Measurements from ENCODE around the gene ZNF212.

The ZNF212 gene

DNA sequence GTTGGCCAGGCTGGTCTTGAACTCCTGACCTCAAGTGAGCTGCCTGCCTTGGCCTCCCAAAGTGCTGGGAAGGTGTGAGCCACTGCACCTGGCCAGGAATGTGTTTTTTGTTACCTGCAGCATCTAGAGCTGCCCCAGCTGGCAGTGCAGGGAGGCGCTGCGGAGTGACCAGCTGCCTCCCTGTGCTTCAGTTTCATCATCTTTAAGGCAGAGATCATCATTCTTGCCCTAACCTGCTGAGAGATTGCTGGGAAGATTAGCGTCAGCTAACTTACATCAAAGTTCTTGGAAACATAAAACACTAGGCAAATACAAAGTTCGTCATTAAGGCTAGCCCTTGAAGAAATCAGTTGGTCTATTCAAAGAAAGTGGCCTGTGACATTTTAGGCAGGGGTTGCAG, 41.8 kb upstream of the ZNF212 start:
- TF ChIP-seq, protein P1, sequence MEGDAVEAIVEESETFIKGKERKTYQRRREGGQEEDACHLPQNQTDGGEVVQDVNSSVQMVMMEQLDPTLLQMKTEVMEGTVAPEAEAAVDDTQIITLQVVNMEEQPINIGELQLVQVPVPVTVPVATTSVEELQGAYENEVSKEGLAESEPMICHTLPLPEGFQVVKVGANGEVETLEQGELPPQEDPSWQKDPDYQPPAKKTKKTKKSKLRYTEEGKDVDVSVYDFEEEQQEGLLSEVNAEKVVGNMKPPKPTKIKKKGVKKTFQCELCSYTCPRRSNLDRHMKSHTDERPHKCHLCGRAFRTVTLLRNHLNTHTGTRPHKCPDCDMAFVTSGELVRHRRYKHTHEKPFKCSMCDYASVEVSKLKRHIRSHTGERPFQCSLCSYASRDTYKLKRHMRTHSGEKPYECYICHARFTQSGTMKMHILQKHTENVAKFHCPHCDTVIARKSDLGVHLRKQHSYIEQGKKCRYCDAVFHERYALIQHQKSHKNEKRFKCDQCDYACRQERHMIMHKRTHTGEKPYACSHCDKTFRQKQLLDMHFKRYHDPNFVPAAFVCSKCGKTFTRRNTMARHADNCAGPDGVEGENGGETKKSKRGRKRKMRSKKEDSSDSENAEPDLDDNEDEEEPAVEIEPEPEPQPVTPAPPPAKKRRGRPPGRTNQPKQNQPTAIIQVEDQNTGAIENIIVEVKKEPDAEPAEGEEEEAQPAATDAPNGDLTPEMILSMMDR (IDR thresholded peaks at IDR 0.05; ENCODE audit: extremely low read depth, insufficient read depth, missing control alignments), result no peak
- in situ Hi-C loops (cut with MboI; ENCODE audit: low pct_unique_long_range_greater_than_20kb, low sequenced_read_pairs, unreplicated experiment), result no loop called here

DNA sequence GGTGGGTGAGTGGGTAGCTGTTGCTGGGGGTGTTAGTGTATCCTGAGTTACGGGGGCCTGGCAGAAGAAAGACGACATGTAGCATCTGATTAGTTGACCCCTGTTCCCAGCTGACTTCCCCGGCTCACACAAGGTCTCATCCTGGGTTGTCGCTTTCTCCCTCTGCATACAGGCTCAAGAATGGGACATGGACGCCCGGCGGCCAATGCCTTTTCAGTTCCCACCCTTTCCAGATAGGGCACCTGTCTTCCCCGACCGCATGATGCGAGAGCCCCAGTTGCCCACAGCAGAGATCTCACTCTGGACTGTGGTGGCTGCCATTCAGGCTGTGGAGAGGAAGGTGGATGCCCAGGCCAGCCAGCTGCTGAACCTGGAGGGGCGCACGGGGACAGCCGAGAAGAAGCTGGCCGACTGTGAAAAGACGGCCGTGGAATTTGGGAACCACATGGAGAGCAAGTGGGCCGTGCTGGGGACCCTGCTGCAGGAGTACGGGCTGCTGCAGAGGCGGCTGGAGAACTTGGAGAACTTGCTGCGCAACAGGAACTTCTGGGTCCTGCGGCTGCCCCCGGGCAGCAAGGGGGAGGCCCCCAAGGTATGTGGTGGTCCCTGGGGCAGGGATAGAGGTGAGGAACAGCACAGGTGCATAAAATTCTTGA, 41.2 kb upstream of the ZNF212 start:
- TF ChIP-seq, protein P1 (IDR thresholded peaks at IDR 0.05; ENCODE audit: extremely low read depth, insufficient read depth, missing control alignments), result no peak
- DNase-seq (ENCODE audit: low spot score), result no peak
- in situ Hi-C loops (cut with MboI; ENCODE audit: low pct_unique_long_range_greater_than_20kb, low sequenced_read_pairs, unreplicated experiment), result no loop called here

More for the DNA sequence above, 41.8 kb upstream of the ZNF212 start:
- no peak for DNase-seq (ENCODE audit: low spot score)

DNA sequence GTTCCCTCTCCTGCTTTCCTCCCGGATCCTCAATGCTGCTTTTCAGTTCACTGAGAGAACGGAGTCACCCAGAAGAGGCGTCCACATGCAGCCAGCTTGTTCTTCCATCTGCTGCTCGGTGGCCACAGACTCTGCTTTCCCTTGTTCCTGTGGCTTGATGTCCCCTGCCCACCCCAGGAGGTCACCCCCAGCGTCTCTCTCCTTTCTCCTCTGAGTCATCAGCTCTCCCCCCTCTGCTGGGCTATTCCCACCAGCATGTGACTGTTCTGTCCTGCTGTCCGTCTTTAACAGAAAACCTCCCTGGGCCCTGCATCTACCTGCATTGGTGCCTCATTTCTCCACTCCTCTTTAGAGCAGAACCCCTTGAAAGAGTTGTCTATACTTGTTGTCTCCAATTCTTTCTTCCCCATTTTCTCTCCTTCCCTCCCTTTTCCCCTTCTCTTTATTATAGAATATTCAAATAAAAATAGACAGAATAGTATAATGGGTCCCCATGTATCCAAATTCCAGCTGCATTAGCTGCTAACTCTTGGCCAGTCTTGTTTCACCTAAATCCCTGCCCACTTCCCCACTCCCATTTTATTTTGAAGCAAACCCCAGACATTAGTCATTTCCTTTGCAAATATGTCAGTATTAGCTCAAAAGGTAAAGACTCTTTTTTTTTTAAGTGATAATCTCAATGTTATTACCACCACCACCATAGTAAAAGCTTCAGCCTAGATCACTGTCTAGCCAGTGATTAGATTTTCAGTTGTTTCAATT, 40.0 kb upstream of the ZNF212 start:
- DNase-seq (ENCODE audit: low spot score), result no peak
- TF ChIP-seq, protein P1 (IDR thresholded peaks at IDR 0.05; ENCODE audit: extremely low read depth, insufficient read depth, missing control alignments), result no peak
- in situ Hi-C loops (cut with MboI; ENCODE audit: low pct_unique_long_range_greater_than_20kb, low sequenced_read_pairs, unreplicated experiment), result no loop called here

DNA sequence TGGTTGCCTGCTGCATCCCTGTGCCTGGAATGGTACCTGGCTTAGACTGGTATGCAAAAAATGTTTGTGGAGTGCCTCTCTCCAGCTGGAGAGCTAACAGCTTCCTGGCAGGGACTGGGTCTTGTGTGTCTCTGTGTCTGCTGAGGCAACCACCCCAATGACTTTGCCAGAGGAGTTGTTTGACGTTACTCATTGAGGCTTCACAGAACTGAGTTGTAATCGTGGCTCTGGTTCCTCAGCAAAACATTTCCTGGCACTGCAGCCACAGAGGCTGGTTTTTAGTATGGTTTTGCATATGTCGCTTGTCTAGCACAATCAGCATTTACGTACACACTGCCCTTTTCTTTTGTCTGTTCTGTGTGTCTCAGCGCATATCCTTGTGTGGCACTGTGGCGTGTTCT, 36.6 kb upstream of the ZNF212 start:
- no peak for DNase-seq (ENCODE audit: low spot score)
- TF ChIP-seq, protein P1 (IDR thresholded peaks at IDR 0.05; ENCODE audit: extremely low read depth, insufficient read depth, missing control alignments), result no peak
- in situ Hi-C loops (cut with MboI; ENCODE audit: low pct_unique_long_range_greater_than_20kb, low sequenced_read_pairs, unreplicated experiment), result no loop called here

DNA sequence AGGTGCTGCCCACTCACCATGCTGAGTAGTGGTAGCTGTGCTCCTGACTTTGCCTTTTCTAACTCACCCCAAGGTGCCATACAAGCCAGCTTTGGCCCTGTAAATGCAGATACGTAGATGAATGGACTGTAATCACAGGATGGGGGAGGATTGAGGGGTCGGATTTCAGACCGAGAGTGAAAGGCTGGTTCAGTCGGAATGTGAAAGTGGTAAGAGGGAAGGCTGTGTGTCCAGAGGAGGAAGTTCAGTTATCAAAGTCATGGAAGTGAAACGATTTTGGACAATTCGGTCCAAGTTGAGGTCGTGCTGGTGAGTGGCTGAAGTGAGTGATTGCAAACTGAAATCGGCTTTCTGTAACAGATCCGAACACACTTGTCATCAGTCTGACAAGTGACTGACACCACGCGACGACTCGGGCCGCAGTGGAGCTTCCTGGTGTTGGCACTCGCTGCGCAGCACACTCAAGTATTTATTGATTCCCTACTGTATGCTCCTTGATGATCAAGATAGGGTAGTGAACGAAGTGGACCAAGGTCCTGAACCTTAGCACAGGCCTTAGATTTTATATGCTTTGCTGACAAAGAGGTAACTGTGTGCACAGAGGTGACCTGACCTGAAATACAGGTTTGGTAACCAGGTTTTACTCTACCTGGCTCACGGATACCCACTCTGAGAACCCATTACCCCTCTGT, 33.6 kb upstream of the ZNF212 start:
- TF ChIP-seq, protein P1 (IDR thresholded peaks at IDR 0.05; ENCODE audit: extremely low read depth, insufficient read depth, missing control alignments), result no peak
- no peak for DNase-seq (ENCODE audit: low spot score)
- in situ Hi-C loops (cut with MboI; ENCODE audit: low pct_unique_long_range_greater_than_20kb, low sequenced_read_pairs, unreplicated experiment), result no loop called here

DNA sequence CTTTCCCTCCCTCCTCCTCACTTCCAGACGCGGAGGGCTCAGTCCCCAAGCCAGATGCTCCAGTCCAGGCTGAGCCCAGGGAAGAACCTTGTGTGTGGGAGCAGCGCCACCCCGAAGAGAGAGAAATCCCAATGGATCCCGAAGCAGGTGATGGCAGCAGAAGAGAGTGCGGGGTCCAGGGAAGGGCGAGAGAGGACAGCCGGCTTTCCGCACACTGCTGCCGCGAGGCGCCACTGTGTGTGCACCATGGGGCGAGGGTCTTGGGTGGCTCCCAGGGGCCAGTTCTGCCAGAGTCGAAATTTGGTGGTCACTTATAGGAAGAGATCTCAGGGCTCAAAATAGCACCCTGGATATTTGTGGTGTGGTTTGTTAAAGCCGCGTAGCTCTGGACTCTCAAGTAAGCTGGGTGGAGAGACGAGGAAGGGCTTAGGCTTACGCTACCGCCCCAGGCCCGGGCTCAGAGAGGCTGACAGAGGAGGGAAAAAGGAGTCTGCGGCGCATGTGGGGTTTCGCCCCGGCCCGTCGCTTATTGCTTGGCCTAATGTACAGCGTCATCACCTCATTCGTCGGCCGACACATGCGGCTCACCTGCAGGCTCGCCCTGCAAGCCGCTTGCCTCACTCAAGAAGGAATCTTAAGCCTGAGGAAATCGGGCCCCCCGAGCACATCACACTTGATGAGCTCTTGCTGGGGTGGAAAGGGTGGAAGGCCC, 32.0 kb upstream of the ZNF212 start:
- in situ Hi-C loops (cut with MboI; ENCODE audit: low pct_unique_long_range_greater_than_20kb, low sequenced_read_pairs, unreplicated experiment), result no loop called here
- DNase-seq (ENCODE audit: low spot score), result no peak
- TF ChIP-seq, protein P1 (IDR thresholded peaks at IDR 0.05; ENCODE audit: extremely low read depth, insufficient read depth, missing control alignments), result no peak

Measured in GM13977 (cell line).